AG09309 (cell line): ENCODE measurements around the gene KCTD17.

Experiments used
- DNase-seq: peaks from one replicate; pipeline ENCODE4 v3.0.0-alpha.2; 2010; ENCODE audit warnings: low read depth
- H3K4me3 ChIP-seq: 2 replicates; pipeline ENCODE4 v1.5.1; 2011; ENCODE audit warnings: mild to moderate bottlenecking, low read depth, low read length, moderate library complexity; ENCODE audit not compliant: control insufficient read depth
- TF ChIP-seq, protein P1 (sequence below): IDR thresholded peaks from 2 replicates; pipeline ENCODE4 v1.5.1; 2011; ENCODE audit warnings: mild to moderate bottlenecking, low read depth, low read length, inconsistent platforms; ENCODE audit not compliant: insufficient read depth, control insufficient read depth; ENCODE audit errors: missing control alignments

The KCTD17 gene

DNA sequence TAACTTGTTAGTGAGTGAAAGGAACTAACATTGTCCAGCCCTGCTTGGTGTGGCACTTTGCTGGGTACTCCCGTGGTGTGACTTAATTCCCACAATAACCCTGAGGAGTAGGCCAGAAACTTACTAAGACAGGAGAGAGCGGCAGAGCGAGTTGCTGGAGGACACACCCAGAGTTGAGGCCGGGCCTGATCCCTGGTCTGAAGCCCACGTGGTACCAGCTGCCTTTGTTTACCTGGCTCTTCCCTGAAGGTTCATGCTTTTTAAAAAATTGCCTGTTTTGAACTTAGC lies 31.4 kb upstream of the KCTD17 start:
- peak overlapping the region; percentile 92 for H3K4me3 ChIP-seq
- TF ChIP-seq, protein P1, sequence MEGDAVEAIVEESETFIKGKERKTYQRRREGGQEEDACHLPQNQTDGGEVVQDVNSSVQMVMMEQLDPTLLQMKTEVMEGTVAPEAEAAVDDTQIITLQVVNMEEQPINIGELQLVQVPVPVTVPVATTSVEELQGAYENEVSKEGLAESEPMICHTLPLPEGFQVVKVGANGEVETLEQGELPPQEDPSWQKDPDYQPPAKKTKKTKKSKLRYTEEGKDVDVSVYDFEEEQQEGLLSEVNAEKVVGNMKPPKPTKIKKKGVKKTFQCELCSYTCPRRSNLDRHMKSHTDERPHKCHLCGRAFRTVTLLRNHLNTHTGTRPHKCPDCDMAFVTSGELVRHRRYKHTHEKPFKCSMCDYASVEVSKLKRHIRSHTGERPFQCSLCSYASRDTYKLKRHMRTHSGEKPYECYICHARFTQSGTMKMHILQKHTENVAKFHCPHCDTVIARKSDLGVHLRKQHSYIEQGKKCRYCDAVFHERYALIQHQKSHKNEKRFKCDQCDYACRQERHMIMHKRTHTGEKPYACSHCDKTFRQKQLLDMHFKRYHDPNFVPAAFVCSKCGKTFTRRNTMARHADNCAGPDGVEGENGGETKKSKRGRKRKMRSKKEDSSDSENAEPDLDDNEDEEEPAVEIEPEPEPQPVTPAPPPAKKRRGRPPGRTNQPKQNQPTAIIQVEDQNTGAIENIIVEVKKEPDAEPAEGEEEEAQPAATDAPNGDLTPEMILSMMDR = no peak
- no peak for DNase-seq

DNA sequence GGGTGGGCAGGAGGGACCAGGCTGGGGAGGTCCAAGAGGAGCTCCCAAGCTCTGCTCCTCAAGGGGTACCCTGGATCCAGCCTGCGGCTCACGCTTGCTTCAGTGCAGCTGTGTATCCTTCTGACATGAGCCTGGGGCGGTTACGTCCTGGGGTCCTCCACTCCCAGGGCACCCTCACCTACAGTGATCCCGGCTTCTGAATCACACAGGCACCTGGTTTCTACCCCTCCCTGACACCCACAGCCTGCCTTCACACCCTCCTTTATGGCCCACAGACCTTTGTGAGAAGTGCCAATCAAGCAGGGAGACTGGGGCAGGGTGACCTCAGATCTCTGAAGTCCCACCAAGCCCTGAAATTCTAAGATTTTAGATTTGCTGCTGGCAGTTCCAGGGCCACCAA lies 30.5 kb upstream of the KCTD17 start:
- no peak for DNase-seq
- H3K4me3 ChIP-seq = no peak overlapping the region
- TF ChIP-seq, protein P1 = no peak

DNA sequence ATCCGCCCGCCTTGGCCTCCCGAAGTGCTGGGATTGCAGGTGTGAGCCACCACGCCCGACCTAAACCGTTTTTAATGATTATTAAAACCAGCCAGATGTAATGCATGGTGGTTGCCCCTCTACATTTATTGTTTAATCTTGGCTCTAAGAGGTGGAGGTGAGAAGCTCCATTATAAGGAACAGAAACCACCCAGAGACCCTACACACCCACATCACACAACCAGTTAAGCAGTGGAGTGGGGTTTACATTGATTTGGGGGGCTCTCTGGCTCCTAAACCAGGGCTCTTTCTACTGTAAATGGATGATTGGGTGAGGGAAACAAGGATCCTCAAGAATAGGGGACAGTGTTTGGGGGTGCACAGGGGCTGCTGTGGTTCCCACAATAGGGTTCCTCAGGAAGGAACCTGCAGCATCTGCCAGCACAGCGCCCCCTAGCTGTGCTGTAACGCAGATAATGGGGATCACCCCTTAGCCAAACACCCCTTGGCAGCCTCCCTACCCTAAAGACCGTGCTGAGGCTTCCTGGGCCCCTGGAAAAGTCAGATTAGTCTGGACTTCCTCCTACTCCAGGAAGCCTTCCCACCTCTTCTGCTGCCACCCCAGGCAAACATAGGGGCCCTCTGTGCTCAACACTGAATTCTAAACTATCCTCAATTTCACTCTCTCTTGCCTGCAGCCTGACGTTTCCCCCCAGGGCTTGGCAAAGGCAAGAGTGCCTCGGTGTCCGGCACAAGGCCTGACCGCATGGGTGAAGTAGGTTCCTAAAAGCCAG lies 29.6 kb upstream of the KCTD17 start:
- TF ChIP-seq, protein P1 = peak; percentile 85
- DNase-seq = no peak

DNA sequence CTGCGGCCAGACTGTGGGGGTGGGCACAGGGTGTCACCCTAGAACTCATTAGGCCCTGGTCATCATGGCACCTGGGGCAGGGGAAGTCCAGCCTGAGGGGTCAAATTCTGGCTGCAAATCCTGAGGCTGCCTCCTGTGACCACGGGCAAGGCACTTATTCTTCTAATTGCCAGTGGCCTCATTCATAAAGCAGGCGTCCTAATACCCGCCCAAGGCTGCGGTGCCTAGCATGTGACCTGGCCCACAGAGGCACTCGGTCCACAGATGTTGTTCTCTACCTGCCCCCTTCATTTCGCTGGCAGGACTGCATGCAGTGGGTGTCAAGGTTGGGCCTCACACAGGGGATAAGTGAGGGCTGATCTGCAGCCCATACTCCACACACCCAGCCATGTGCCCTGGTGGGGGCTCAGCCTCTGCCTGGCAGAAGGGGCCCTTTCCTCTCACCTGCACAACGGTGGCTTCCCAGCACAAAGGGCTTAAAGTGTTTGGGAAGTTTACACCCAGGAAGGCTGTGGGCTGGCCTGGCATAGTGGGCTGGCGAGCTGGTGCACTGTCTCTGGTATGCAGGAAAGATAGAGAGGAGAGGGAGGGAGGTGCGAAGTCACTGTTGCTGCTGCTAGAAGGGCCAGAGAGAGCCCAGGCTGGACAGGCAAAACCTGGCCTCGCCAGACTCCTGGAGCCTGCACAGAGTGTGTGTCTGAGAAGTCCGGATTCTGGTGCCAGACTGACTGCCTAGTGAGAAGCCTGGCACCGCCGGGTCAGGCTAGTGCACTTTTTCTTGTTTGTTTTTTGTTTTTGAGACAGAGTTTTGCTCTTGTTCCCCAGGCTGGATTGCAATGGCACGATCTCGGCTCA lies 28.8 kb upstream of the KCTD17 start:
- no peak overlapping the region for H3K4me3 ChIP-seq
- no peak for DNase-seq
- TF ChIP-seq, protein P1 = no peak

More for the DNA sequence above, 29.6 kb upstream of the KCTD17 start:
- H3K4me3 ChIP-seq = no peak overlapping the region

DNA sequence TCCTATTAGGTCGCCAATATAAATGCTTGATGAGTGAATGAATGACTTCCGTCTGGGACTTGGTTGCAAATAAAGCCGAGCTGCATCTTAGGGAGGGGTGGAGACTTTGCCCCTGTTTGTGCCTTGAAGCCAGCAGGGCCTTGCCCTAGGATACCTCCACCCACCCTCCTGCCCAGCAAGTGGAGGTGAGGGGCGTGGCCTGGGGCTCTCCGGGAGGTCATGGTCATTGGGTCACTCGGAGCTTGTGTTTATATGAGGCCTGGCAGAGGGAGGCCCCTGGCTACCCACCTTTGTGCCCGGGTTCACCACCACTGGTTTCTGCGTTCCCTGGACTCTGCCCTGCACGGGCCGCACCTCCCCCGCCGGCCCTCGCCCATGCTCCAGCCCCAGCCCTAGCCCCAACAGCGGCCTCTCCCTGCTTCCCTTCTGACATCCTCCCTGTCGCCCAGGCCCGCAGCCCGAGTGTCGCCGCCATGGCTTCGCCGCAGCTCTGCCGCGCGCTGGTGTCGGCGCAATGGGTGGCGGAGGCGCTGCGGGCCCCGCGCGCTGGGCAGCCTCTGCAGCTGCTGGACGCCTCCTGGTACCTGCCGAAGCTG lies 27.7 kb upstream of the KCTD17 start:
- no peak overlapping the region for H3K4me3 ChIP-seq
- no peak for DNase-seq
- TF ChIP-seq, protein P1 = no peak

DNA sequence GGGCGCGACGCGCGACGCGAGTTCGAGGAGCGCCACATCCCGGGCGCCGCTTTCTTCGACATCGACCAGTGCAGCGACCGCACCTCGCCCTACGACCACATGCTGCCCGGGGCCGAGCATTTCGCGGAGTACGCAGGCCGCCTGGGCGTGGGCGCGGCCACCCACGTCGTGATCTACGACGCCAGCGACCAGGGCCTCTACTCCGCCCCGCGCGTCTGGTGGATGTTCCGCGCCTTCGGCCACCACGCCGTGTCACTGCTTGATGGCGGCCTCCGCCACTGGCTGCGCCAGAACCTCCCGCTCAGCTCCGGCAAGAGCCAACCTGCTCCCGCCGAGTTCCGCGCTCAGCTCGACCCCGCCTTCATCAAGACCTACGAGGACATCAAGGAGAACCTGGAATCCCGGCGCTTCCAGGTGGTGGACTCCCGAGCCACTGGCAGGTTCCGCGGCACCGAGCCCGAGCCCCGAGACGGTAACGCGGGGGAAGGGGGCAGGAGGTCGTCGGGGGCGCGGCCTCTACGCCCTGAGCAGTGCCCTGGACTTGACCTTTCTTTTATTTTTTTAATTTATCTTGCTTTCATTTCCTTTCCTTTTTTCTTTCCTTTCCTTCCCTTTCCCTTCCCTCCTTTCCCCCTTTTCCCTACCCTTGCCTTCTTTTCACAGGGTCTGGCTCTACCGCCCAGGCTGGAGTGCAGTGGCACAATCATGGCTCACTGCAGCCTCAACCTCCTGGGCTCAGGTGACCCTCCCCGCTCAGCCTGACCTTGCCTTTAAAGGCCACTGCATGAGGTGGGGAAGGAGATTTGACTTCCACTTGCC lies 27.0 kb upstream of the KCTD17 start:
- TF ChIP-seq, protein P1 = no peak
- no peak for DNase-seq
- H3K4me3 ChIP-seq = no peak overlapping the region
